GM12892 (cell line): Measurements from ENCODE around the gene COL5A1.

Experiments
- POLR2A ChIP-seq: IDR thresholded peaks from 2 replicates; pipeline ENCODE4 v1.6.1; 2011; ENCODE audit warnings: low read depth, low read length, control low read depth
- POLR2AphosphoS5 ChIP-seq: IDR thresholded peaks from 2 replicates; pipeline ENCODE4 v1.6.1; 2011; ENCODE audit warnings: low read depth, low read length, control low read depth

- no peak for TF ChIP-seq POLR2AphosphoS5
- TF ChIP-seq POLR2A: no peak
Measured at GRCh38 chr9:134682651-134683364, 41.2 kb downstream of the COL5A1 start.
